WTC11 (cell line): Measurements from ENCODE around the gene FHIT. TPM values are rescaled to one million over a fixed set of nuclear protein-coding genes. Genes with fewer than 3 reads are reported as not detected.

ENCODE experiments used
- ATAC-seq: fragments of 200-7000 bp; cut with Tn5 transposase; 2 replicates; pipeline ENCODE4 v1.10.0; 2021; ENCODE audit warnings: mild to moderate bottlenecking, moderate library complexity
- CTCF ChIA-PET: fragments of 300-600 bp; sonication (Branson Sonifier 250); formaldehyde crosslinking; loops from one replicate; lab custom pipeline; 2021; ENCODE audit warnings: antibody characterized with exemption; lab: Charles Lee
- POLR2A ChIA-PET: fragments of 350-600 bp; sonication (Branson Sonifier 250); formaldehyde crosslinking; loops from one replicate; lab custom pipeline; 2021; ENCODE audit warnings: antibody characterized with exemption; lab: Charles Lee
- DNase-seq: peaks from one replicate; pipeline ENCODE4 v3.0.0; 2021; ENCODE audit warnings: low spot score
- H3K27ac Mint-ChIP-seq: 2 replicates; pipeline ENCODE4 v1.8.0; 2021; ENCODE audit warnings: mixed read lengths
- H3K27me3 Mint-ChIP-seq: 2 replicates; pipeline ENCODE4 v1.8.0; 2021; ENCODE audit warnings: low read depth, mild to moderate bottlenecking, moderate library complexity, mixed read lengths
- H3K36me3 Mint-ChIP-seq: 2 replicates; pipeline ENCODE4 v1.8.0; 2021; ENCODE audit warnings: mixed read lengths
- H3K4me1 Mint-ChIP-seq: 2 replicates; pipeline ENCODE4 v1.8.0; 2022; ENCODE audit warnings: mixed read lengths
- H3K4me3 Mint-ChIP-seq: 2 replicates; pipeline ENCODE4 v1.8.0; 2021; ENCODE audit warnings: mild to moderate bottlenecking, moderate library complexity, mixed read lengths
- H3K9me3 Mint-ChIP-seq: 2 replicates; pipeline ENCODE4 v1.8.0; 2021; ENCODE audit warnings: mixed read lengths
- ARID4B ChIP-seq: sonication (generic); formaldehyde crosslinking; IDR thresholded peaks from 2 replicates; pipeline ENCODE4 v1.8.0; 2023; ENCODE audit warnings: missing genetic modification reagents, mild to moderate bottlenecking, borderline replicate concordance
- ATF1 ChIP-seq: sonication (generic); formaldehyde crosslinking; IDR thresholded peaks from 2 replicates; pipeline ENCODE4 v1.8.1; 2023; ENCODE audit warnings: mild to moderate bottlenecking, moderate library complexity, missing genetic modification reagents
- ATF2 ChIP-seq: sonication (generic); formaldehyde crosslinking; IDR thresholded peaks from 2 replicates; pipeline ENCODE4 v1.8.1; 2022; ENCODE audit warnings: low read depth, missing genetic modification reagents, borderline replicate concordance
- E2F4 ChIP-seq: sonication (generic); formaldehyde crosslinking; IDR thresholded peaks from 2 replicates; pipeline ENCODE4 v1.8.1; 2022; ENCODE audit warnings: low read depth, mild to moderate bottlenecking, moderate library complexity, missing genetic modification reagents, borderline replicate concordance
- ELF4 ChIP-seq: sonication (generic); formaldehyde crosslinking; IDR thresholded peaks from 2 replicates; pipeline ENCODE4 v1.8.1; 2022; ENCODE audit warnings: low read depth, mild to moderate bottlenecking, moderate library complexity, missing genetic modification reagents
- ETV6 ChIP-seq: sonication (generic); formaldehyde crosslinking; IDR thresholded peaks from 2 replicates; pipeline ENCODE4 v1.8.1; 2022; ENCODE audit warnings: mild to moderate bottlenecking, missing genetic modification reagents
- FOXP4 ChIP-seq: sonication (generic); formaldehyde crosslinking; IDR thresholded peaks from 2 replicates; pipeline ENCODE4 v1.8.0; 2022; ENCODE audit warnings: mild to moderate bottlenecking, missing genetic modification reagents
- GABPB1 ChIP-seq: sonication (generic); formaldehyde crosslinking; IDR thresholded peaks from 2 replicates; pipeline ENCODE4 v1.8.1; 2023; ENCODE audit warnings: mild to moderate bottlenecking, missing genetic modification reagents
- GRHL2 ChIP-seq: fragments of 250-450 bp; sonication (Bioruptor Pico); IDR thresholded peaks from 2 replicates; pipeline ENCODE4 v1.8.0; 2022; ENCODE audit warnings: mild to moderate bottlenecking, moderate library complexity; ENCODE audit not compliant: insufficient replicate concordance, severe bottlenecking
- MAX ChIP-seq: sonication (generic); formaldehyde crosslinking; IDR thresholded peaks from 2 replicates; pipeline ENCODE4 v1.8.0; 2022; ENCODE audit warnings: mild to moderate bottlenecking, missing genetic modification reagents
- NFE2L1 ChIP-seq: sonication (generic); formaldehyde crosslinking; IDR thresholded peaks from 2 replicates; pipeline ENCODE4 v1.8.1; 2023; ENCODE audit warnings: missing genetic modification reagents
- NR1H2 ChIP-seq: sonication (generic); formaldehyde crosslinking; IDR thresholded peaks from 2 replicates; pipeline ENCODE4 v1.9.0; 2021; ENCODE audit warnings: mild to moderate bottlenecking, moderate library complexity, missing genetic modification reagents
- SOX15 ChIP-seq: fragments of 250-450 bp; sonication (Bioruptor Pico); IDR thresholded peaks from 2 replicates; pipeline ENCODE4 v1.9.0; 2021; ENCODE audit warnings: mild to moderate bottlenecking
- TCF7 ChIP-seq: sonication (generic); formaldehyde crosslinking; IDR thresholded peaks from 2 replicates; pipeline ENCODE4 v1.8.0; 2022; ENCODE audit warnings: mild to moderate bottlenecking, low read depth, missing genetic modification reagents, moderate library complexity
- ZNF416 ChIP-seq: fragments of 250-450 bp; sonication (Bioruptor Pico); IDR thresholded peaks from 2 replicates; pipeline ENCODE4 v1.9.0; 2021; ENCODE audit warnings: mild to moderate bottlenecking, inconsistent platforms
- ZNF425 ChIP-seq: fragments of 250-450 bp; sonication (Bioruptor Pico); conservative IDR thresholded peaks from 2 replicates; pipeline ENCODE4 v1.9.0; 2021; ENCODE audit warnings: mild to moderate bottlenecking
- ZNF532 ChIP-seq: fragments of 250-450 bp; sonication (Bioruptor Pico); IDR thresholded peaks from 2 replicates; pipeline ENCODE4 v1.9.0; 2021; ENCODE audit warnings: mild to moderate bottlenecking, borderline replicate concordance
- total RNA-seq: library from RNA; stranded (reverse); gene quantifications from 3 replicates; pipeline ENCODE4 v1.2.3, GENCODE V29; 2021

FHIT gene
- total RNA-seq, 1 experiment from 2014 or later, result 2.6 TPM

GRCh38 chr3:60643831-60644230, 607.4 kb downstream of the FHIT start:
- CTCF ChIA-PET, result no interaction called here
- TF ChIP-seq SOX15 (CRISPR knock-in tag), result no peak
- peaks cover 19% of the 10 kb centered on the region for H3K4me1 Mint-ChIP-seq
- ATAC-seq, result no peak
- DNase-seq, result no peak
- H3K36me3 Mint-ChIP-seq, result no peaks in the 10 kb centered on the region
- POLR2A ChIA-PET, result no interaction called here
- no peak overlapping the region for H3K27ac Mint-ChIP-seq
- H3K4me3 Mint-ChIP-seq, result no peak overlapping the region
- 0 out of 2 replicates have a peak, but pooled peaks cover 3% of the 10 kb centered on the region for H3K9me3 Mint-ChIP-seq
- H3K27me3 Mint-ChIP-seq, result no peaks in the 10 kb centered on the region

- ATAC-seq (no peak), DNase-seq (no peak)
- Mint-ChIP-seq H3K36me3 (no peaks in the 10 kb centered on the region), H3K27me3 (no peaks in the 10 kb centered on the region), H3K9me3 (0 out of 2 replicates have a peak, but pooled peaks cover 3% of the 10 kb centered on the region), H3K4me1 (peaks cover 19% of the 10 kb centered on the region), H3K27ac (no peak overlapping the region), H3K4me3 (no peak overlapping the region)
- ChIA-PET POLR2A (no interaction called here), CTCF (no interaction called here)
- TF ChIP-seq NFE2L1 (CRISPR knock-in tag) (no peak), ETV6 (CRISPR knock-in tag) (no peak), NR1H2 (CRISPR knock-in tag) (no peak), MAX (CRISPR knock-in tag) (no peak), ATF1 (no peak), E2F4 (CRISPR knock-in tag) (no peak), TCF7 (CRISPR knock-in tag) (no peak), ZNF425 (no peak), ATF2 (CRISPR knock-in tag) (no peak), ZNF532 (CRISPR knock-in tag) (no peak), ELF4 (CRISPR knock-in tag) (no peak), GRHL2 (no peak)
Observed at GRCh38 chr3:60641354-60641753, 609.9 kb downstream of the FHIT start.

GRCh38 chr3:60636846-60637245, 614.4 kb downstream of the FHIT start:
- ChIA-PET POLR2A (no interaction called here), CTCF (no interaction called here)
- H3K27ac Mint-ChIP-seq, result peak overlapping the region; percentile 66
- ATAC-seq, result peak; percentile 70
- H3K9me3 Mint-ChIP-seq, result 0 out of 2 replicates have a peak, but pooled peaks cover 3% of the 10 kb centered on the region
- DNase-seq, result no peak
- H3K4me1 Mint-ChIP-seq, result peaks cover 29% of the 10 kb centered on the region
- H3K4me3 Mint-ChIP-seq, result no peak overlapping the region
- H3K36me3 Mint-ChIP-seq, result no peaks in the 10 kb centered on the region
- no peaks in the 10 kb centered on the region for H3K27me3 Mint-ChIP-seq
- TF ChIP-seq FOXP4 (CRISPR knock-in tag) (no peak), ARID4B (CRISPR knock-in tag) (no peak), GABPB1 (CRISPR knock-in tag) (no peak), NFE2L1 (CRISPR knock-in tag) (no peak), ZNF416 (CRISPR knock-in tag) (no peak)
